Epithelial cell of proximal tubule (primary cell): Measurements from ENCODE around the gene JDP2. TPM values are rescaled to one million over a fixed set of nuclear protein-coding genes. Genes with fewer than 3 reads are reported as not detected.

Experiments used
- DNase-seq: peaks from one replicate; pipeline ENCODE4 v3.0.0-alpha.2; 2011; ENCODE audit warnings: low read depth
- H3K4me3 ChIP-seq: 2 replicates; pipeline ENCODE4 v1.5.1; 2011; ENCODE audit warnings: low read depth, mild to moderate bottlenecking, low read length
- CTCF ChIP-seq: conservative IDR thresholded peaks from 2 replicates; pipeline ENCODE4 v1.5.1; 2012; ENCODE audit warnings: low read depth, mild to moderate bottlenecking, low read length
- total RNA-seq: library from RNA; depleted of rRNA; stranded (reverse); fragments of >200 nt; gene quantifications from 2 replicates; pipeline ENCODE4 v1.2.3, GENCODE V29; 2015

Gene JDP2
- total RNA-seq, 1 donor from 2014 or later, result 16.6 TPM

DNA sequence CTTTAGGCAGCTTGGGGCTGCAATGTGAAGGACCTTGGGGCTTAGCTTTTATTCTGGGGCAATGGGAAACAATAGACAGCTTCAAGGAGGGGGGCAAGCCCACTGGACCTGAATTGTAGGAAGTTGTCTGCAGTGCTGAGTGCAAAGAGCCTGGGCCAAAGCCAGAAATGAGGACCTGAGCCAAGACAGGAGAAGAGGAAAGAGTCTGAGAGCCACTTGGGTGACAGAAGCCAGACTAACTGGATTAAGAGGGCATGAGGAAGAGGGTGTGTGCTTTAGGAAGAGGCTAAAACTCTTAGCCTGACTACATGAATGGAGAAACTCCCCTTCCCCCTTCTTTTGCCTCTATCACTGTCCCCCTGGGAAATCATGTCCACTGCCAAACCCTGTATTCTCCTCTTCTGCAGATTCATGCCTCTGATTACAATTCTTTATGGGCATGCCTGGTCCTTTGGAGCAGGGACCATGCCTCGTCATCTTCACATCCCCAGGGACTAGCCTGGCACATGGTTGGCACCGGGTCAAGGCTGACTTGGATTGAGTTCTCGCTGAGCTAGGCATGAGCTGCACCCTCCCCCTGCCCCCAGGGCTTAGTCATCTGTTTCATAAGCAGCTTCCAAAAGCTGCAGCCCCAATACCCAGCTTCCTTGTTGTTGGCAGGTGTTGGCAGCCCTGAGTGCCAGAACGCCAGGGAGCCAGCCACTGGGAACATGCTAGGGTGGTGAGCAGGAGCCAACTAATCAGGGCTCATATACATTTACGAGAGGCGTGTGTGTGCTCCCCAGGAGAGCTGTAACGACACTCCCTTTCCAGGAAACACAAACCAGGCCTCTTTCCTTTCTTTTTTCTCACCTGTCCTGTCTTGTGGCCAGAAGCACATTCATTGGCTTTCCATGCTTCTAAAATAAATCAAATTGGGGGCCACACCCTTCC is 27.7 kb upstream of the JDP2 start:
- no peak overlapping the region for H3K4me3 ChIP-seq
- no peak for TF ChIP-seq CTCF
- peak; percentile 68 for DNase-seq

DNA sequence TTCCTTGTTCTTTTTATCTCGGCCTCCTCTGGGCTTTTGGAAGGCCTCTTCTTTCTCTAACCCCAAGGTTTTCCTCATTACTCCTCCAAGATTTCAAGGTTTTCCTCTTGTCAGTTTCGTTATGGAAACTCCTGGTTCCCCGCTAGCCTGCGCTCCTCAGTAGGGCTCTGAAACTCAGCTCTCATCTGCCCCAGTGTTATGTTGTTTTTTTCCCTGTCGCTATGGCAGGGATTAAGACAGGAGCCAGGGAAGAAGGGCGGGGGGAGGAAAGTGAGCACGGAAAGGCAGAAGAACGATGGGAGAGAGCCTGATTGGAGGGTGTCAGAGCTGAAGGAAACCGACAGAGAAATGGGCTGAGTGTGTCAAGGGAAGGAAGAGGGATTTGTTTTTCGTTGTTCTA is 26.5 kb upstream of the JDP2 start:
- no peak overlapping the region for H3K4me3 ChIP-seq
- DNase-seq, result no peak
- TF ChIP-seq CTCF, result no peak

DNA sequence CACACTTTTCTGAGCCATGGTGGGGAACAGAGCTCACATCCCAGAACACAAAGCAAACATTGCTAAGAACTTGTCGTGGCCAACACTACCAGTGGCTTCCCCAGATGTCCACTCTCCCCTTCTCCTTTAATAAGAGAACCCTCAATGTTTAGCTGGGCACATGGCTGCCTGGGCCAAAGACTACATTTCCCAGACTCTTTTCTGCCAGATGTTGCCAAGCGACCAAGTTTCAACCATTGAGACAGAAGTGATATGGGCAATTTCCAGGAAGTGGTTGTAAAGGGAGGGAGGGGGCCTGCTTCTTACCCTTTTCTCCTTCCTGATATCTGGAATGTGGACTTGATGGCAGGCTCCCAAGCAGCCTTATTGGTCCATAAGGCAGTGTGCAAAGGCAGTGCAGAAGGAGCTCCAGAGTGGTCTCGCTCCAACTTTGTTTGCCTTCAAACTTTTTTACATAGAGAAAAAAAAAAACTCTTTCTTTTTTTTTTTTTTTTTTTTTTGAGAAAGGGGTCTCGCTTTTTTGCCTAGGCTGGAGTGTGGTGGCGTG is 24.9 kb upstream of the JDP2 start:
- TF ChIP-seq CTCF, result no peak
- no peak overlapping the region for H3K4me3 ChIP-seq
- no peak for DNase-seq

GRCh38 chr14:75404847-75405246 is 23.0 kb upstream of the JDP2 start:
- no peak for DNase-seq
- H3K4me3 ChIP-seq, result no peak overlapping the region
- TF ChIP-seq CTCF, result no peak

DNA sequence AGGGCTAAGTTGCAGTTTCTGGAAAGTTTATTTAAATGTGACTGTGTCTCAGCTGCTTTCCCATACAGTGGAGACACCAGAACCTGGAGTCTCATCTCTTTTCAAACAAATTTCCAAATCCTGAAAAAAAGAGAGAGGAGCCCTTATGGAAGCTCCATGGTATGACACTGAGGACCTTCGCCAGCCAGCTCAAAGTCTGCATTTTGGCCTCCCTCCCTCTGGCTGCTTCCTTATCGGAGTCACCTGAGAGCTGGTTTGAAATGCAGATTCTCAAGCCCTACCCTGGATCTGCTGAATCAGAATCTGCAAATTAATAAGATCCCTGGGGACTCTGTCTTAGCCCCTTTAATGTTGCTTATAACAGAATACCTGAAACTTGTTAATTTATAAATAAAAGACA is 21.7 kb upstream of the JDP2 start:
- DNase-seq, result no peak
- no peak for TF ChIP-seq CTCF
- no peak overlapping the region for H3K4me3 ChIP-seq

DNA sequence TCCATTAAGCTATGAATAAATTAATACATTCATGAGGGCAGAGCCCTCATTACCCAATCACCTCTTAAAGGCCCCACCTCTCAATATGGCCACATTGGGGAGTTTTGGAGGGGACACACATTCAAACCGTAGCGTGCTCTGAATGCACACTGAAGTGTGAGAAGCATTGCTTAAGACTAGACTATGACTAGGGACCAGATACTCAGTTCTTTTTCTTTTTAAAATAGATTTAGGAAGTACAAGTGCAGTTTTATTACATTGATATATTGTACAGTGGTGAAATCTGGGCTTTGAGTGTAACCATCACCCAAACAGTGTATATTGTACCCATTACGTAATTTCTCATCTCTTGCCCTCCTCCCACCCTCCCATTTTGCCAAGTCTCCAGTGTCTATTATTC is 21.0 kb upstream of the JDP2 start:
- no peak for TF ChIP-seq CTCF

More for the DNA sequence above, 21.0 kb upstream of the JDP2 start:
- DNase-seq, result no peak
- H3K4me3 ChIP-seq, result no peak overlapping the region
